Measurements from ENCODE around the gene PCDHGB1. TPM values are rescaled to one million over a fixed set of nuclear protein-coding genes. Genes with fewer than 3 reads are reported as not detected.
A peak's percentile ranks its signal among the peaks of the same experiment; 100 is the strongest.

Gene PCDHGB1
- total RNA-seq, 4 donors from 2014 or later, result 3.9 to 7.5 (median 6.0) TPM

DNA sequence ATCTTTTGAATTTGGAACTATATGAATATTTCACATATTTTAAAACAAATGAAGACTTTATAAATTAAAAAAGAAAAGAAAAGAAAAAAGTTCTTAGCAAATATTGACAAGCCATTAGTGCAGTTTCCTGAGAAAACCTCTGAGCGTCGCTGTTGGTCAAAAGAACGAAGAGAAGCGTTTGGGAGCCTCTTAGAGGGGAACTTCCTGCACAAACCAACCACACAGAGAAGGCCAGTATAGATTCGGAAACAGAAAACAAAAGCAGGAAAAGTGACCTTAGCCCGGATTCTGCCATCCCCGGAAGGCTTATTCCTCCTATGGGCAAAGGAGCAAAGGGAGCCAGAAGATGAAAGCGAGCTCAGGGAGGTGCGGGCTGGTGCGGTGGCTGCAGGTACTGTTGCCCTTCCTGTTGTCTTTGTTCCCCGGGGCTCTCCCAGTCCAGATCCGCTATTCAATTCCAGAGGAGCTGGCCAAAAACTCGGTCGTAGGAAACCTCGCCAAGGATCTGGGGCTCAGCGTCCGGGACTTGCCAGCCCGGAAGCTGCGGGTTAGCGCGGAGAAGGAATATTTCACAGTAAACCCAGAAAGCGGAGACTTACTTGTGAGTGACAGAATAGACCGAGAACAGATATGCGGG is 10.0 kb downstream of the PCDHGB1 start, which contains the start of gene PCDHGB2:
PCDHGB2 (plus strand) TSS at position 205 of the 637 bp plus-strand sequence; CDS start at position 347, 142 bp downstream.
- no peak for DNase-seq
- TF ChIP-seq, protein P1, sequence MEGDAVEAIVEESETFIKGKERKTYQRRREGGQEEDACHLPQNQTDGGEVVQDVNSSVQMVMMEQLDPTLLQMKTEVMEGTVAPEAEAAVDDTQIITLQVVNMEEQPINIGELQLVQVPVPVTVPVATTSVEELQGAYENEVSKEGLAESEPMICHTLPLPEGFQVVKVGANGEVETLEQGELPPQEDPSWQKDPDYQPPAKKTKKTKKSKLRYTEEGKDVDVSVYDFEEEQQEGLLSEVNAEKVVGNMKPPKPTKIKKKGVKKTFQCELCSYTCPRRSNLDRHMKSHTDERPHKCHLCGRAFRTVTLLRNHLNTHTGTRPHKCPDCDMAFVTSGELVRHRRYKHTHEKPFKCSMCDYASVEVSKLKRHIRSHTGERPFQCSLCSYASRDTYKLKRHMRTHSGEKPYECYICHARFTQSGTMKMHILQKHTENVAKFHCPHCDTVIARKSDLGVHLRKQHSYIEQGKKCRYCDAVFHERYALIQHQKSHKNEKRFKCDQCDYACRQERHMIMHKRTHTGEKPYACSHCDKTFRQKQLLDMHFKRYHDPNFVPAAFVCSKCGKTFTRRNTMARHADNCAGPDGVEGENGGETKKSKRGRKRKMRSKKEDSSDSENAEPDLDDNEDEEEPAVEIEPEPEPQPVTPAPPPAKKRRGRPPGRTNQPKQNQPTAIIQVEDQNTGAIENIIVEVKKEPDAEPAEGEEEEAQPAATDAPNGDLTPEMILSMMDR (IDR thresholded peaks at IDR 0.05), result peak in 2 of 6 experiments; percentile 15 to 20
- no peak for TF ChIP-seq POLR2A (IDR thresholded peaks at IDR 0.05)
- intact Hi-C loops (cut with DNase I), result no loop called here
- Histone ChIP-seq H3K4me3 (replicated peaks in 1 of 3) (no peak within 1 kb of the TSS), H3K27ac (no peak within 1 kb of the TSS), H3K9me3 (peaks cover 8% of the 10 kb centered on the region), H3K36me3 (no peaks in the 10 kb centered on the region), H3K4me1 (no peaks in the 10 kb centered on the region), H3K27me3 (no peaks in the 10 kb centered on the region)
- WGBS, 2 donors, result 14 to 19% methylated on average over 24 of the region's 24 CpGs

DNA sequence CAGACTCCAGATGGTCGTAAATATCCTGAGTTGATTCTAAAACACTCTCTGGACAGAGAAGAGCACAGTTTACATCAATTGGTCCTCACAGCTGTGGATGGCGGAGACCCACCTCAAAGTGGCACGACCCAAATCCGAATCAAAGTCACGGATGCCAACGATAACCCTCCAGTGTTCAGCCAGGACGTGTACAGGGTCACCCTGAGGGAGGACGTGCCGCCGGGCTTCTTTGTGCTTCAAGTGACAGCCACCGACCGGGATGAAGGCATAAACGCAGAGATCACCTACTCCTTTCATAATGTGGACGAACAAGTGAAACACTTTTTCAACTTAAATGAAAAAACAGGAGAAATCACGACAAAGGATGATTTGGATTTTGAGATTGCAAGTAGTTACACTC is 10.8 kb downstream of the PCDHGB1 start:
- Histone ChIP-seq H3K36me3 (no peaks in the 10 kb centered on the region), H3K4me3 (replicated peaks in 1 of 3) (no peak overlapping the region), H3K9me3 (peaks cover 8% of the 10 kb centered on the region), H3K4me1 (no peaks in the 10 kb centered on the region), H3K27ac (no peak overlapping the region), H3K27me3 (no peaks in the 10 kb centered on the region)
- TF ChIP-seq, protein P1 (IDR thresholded peaks at IDR 0.05), result no peak
- intact Hi-C loops (cut with DNase I), result no loop called here
- WGBS, 2 donors, result 33 to 41% methylated on average over 15 of the region's 15 CpGs
- no peak for DNase-seq

DNA sequence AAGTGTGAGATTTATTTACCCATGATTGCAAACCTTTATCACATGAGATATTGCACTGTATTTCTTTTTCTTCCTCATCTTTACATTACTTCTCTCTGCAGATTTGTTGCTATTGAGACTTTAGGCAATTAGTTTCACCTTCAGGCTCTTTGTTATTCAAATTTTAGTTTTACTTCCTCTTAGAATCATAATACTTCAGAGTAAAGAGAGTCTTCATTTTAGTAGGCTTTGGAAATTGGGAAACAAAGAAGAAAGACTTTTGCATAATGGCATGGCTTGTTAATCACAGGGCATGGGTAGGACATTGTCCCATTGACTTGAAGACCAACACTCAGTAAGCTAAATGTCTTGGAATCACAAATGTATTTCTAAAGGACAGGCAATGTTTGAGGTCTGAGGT is 12.8 kb downstream of the PCDHGB1 start:
- Histone ChIP-seq H3K9me3 (peaks cover 8% of the 10 kb centered on the region), H3K4me3 (replicated peaks in 1 of 3) (no peak overlapping the region), H3K4me1 (no peaks in the 10 kb centered on the region), H3K27ac (no peak overlapping the region), H3K27me3 (no peaks in the 10 kb centered on the region), H3K36me3 (no peaks in the 10 kb centered on the region)
- no peak for TF ChIP-seq POLR2A (IDR thresholded peaks at IDR 0.05)
- TF ChIP-seq, protein P1 (IDR thresholded peaks at IDR 0.05), result no peak
- DNase-seq, result no peak
- intact Hi-C loops (cut with DNase I), result no loop called here

DNA sequence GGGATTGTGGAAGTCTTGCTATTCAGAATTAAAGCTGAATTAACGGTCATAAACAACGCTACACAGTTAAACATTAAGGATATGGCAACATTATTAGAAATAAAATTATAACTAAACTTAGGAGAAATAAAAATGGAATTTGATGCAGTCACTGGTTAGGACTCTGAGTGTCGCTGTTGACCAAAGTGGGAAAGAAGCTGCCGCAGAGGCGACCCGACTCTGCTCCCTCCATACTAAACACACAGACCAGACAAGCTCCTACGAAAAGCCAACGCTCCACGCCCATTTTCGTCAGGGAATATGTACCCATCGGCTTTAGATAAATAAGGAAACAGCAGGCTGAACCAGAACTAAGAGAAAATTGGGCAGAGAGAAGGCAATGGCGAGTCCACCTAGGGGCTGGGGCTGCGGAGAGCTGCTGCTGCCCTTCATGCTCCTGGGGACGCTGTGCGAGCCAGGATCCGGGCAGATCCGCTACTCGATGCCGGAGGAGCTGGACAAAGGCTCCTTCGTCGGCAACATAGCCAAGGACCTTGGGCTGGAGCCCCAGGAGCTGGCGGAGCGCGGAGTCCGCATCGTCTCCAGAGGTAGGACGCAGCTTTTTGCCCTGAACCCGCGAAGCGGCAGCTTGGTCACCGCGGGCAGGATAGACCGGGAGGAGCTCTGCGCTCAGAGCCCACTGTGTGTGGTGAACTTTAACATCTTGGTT is 14.2 kb downstream of the PCDHGB1 start, which contains the start of gene PCDHGA5:
PCDHGA5 (plus strand) TSS at position 211 of the 709 bp plus-strand sequence; CDS start at position 380, 169 bp downstream.
- Histone ChIP-seq H3K27ac (no peak within 1 kb of the TSS), H3K9me3 (peaks cover 4% of the 10 kb centered on the region), H3K4me3 (replicated peaks in 1 of 3) (no peak within 1 kb of the TSS), H3K36me3 (no peaks in the 10 kb centered on the region), H3K27me3 (no peaks in the 10 kb centered on the region), H3K4me1 (no peaks in the 10 kb centered on the region)
- intact Hi-C loops (cut with DNase I), result no loop called here
- no peak for DNase-seq
- WGBS, 2 donors, result 10 to 20% methylated on average over 24 to 30 of the region's 34 CpGs
- TF ChIP-seq POLR2A (IDR thresholded peaks at IDR 0.05), result no peak
- TF ChIP-seq, protein P1 (IDR thresholded peaks at IDR 0.05), result no peak

Measured in thyroid gland (tissue), 4 donors.